GM21825 (cell line): ENCODE measurements around the gene PRX.
"Not testable (repeated sequence)": the region's sequence is repeated elsewhere in the genome, so short reads cannot be mapped to it uniquely, and the experiment has no call there.

Source experiments
- ATAC-seq: cut with Tn5 transposase; IDR thresholded peaks from one replicate; pipeline ENCODE4 v1.9.1; 2021; ENCODE audit warnings: mild to moderate bottlenecking, moderate library complexity; ENCODE audit not compliant: unreplicated experiment

The PRX gene

GRCh38 chr19:40390084-40390742 is 23.0 kb downstream of the PRX start, which contains the start of gene HIPK4:
Gene HIPK4 (minus strand): TSS chr19:40390181. CDS start chr19:40389902, 279 bp downstream.
- ATAC-seq, result no peak

- ATAC-seq, result no peak
These were observed 23.6 kb downstream of the PRX start for GRCh38 chr19:40389404-40390083.

GRCh38 chr19:40388481-40388880 is 24.7 kb downstream of the PRX start:
- ATAC-seq, result no peak

- ATAC-seq, result no peak
These were observed 26.0 kb downstream of the PRX start for GRCh38 chr19:40387155-40387554.

- no peak for ATAC-seq
These were observed 29.4 kb downstream of the PRX start for GRCh38 chr19:40383668-40384248.

- no peak for ATAC-seq
These were observed 31.9 kb downstream of the PRX start for GRCh38 chr19:40381321-40381720.

- no peak for ATAC-seq
These were observed 32.8 kb downstream of the PRX start for GRCh38 chr19:40380199-40381037.

GRCh38 chr19:40379446-40380198 is 33.6 kb downstream of the PRX start:
- ATAC-seq, result no peak

- no peak for ATAC-seq
These were observed 34.7 kb downstream of the PRX start for GRCh38 chr19:40378509-40378908.

- no peak for ATAC-seq
These were observed 35.2 kb downstream of the PRX start for GRCh38 chr19:40377876-40378385.

- no peak for ATAC-seq
These were observed 36.8 kb downstream of the PRX start for GRCh38 chr19:40376286-40376862.

GRCh38 chr19:40374084-40374483 is 39.1 kb downstream of the PRX start:
- no peak for ATAC-seq

GRCh38 chr19:40371802-40372122 is 41.4 kb downstream of the PRX start:
- no peak for ATAC-seq

- no peak for ATAC-seq
These were observed 42.0 kb downstream of the PRX start for GRCh38 chr19:40370997-40371801.

- not testable (repeated sequence) for ATAC-seq
These were observed 42.9 kb downstream of the PRX start for GRCh38 chr19:40370253-40370652.

GRCh38 chr19:40369797-40370196 is 43.4 kb downstream of the PRX start:
- no peak for ATAC-seq

- ATAC-seq, result no peak
These were observed 45.4 kb downstream of the PRX start for GRCh38 chr19:40367577-40368434.
